Progenitor cell of endocrine pancreas (in vitro differentiated cells): Measurements from ENCODE around the gene AKAP9. TPM values are rescaled to one million over a fixed set of nuclear protein-coding genes. Genes with fewer than 3 reads are reported as not detected.
"Not testable (repeated sequence)": the region's sequence is repeated elsewhere in the genome, so short reads cannot be mapped to it uniquely, and the experiment has no call there.

Source experiments
- DNase-seq: peaks from one replicate; pipeline ENCODE4 v3.0.0; 2021; ENCODE audit warnings: low spot score; ENCODE audit not compliant: unreplicated experiment
- H3K27ac Mint-ChIP-seq: 2 replicates; pipeline ENCODE4 v1.8.0; 2021; ENCODE audit warnings: mild to moderate bottlenecking, moderate library complexity, mixed read lengths
- H3K27me3 Mint-ChIP-seq: 2 replicates; pipeline ENCODE4 v1.8.0; 2021; ENCODE audit warnings: mixed read lengths
- H3K36me3 Mint-ChIP-seq: 2 replicates; pipeline ENCODE4 v1.8.0; 2022; ENCODE audit warnings: mixed read lengths; ENCODE audit not compliant: insufficient read depth
- H3K4me1 Mint-ChIP-seq: 2 replicates; pipeline ENCODE4 v1.8.0; 2021; ENCODE audit warnings: low read depth, mixed read lengths
- H3K4me3 Mint-ChIP-seq: 2 replicates; pipeline ENCODE4 v1.8.0; 2021; ENCODE audit warnings: low read depth, mild to moderate bottlenecking, moderate library complexity, mixed read lengths
- H3K9me3 Mint-ChIP-seq: 2 replicates; pipeline ENCODE4 v1.8.0; 2021; ENCODE audit warnings: low read depth, mixed read lengths
- long read RNA-seq: library from polyadenylated mRNA; unstranded; transcript quantifications from one replicate; pipeline ENCODE4 v2.0.0, GENCODE V29; 2020
- total RNA-seq: library from RNA; stranded (reverse); gene quantifications from 2 replicates; pipeline ENCODE4 v1.2.1, GENCODE V29; 2021
- TF ChIP-seq, protein P1 (sequence below): fragments of 200-600 bp; sonication (generic); IDR thresholded peaks from one replicate; pipeline ENCODE4 v1.5.0; 2021; ENCODE audit warnings: antibody characterized with exemption, mild to moderate bottlenecking; ENCODE audit not compliant: unreplicated experiment

Gene AKAP9
- total RNA-seq: 101 and 105 TPM in 2 replicates
- long read RNA-seq, transcript AKAP9-205 (7 exons, 1,356 nt): major isoform, 5 of 69 reads
- long read RNA-seq, partial matches to known transcripts: 43 of 69 reads
- long read RNA-seq, other reads (novel, unspliced or antisense): 18 of 69 reads

DNA sequence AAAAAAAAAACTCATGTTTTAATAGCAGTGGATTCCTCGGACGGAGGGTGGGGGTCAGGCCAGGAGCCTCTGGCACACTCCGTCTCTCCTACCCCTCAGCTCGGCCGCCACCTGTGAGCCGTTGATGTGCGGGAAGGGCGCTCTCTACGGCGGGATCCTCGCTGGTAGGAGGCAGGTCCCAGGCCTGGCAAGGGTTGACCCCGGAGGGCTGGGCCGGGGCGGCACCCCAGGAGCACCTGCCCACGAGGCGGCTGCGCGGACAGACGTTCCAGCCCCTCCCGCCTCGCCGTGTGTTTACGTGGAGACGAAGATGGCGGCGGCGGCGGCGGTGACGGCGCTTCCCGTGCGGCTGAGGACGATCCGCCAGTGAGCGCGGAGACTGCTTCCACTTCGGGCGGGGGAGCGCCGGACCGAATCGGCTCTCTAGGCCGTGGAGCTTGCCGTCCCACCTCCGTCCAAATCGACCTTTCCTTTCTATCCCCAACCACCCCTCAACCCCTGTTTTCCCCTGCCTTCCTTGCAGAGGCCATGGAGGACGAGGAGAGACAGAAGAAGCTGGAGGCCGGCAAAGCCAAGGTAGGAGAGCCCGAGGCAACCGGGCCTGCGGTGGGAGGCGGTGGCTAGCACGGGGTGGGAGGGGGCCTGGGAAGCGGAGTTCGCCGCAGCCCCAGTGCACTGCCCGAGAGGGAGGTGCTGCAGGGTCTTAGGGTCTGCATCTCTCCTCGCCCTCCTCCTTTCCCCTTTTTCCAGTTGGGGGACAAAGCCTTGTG, at the start of gene AKAP9:
Gene AKAP9 (plus strand): TSS at position 291 of the 770 bp plus-strand sequence. CDS start 238 bp downstream, at position 529.
- Mint-ChIP-seq H3K27me3 (no peaks in the 10 kb centered on the region), H3K4me1 (peaks cover 20% of the 10 kb centered on the region), H3K27ac (peak within 1 kb of the TSS; percentile 97), H3K36me3 (no peaks in the 10 kb centered on the region), H3K4me3 (peak within 1 kb of the TSS; percentile 94), H3K9me3 (no peaks in the 10 kb centered on the region)
- TF ChIP-seq, protein P1, sequence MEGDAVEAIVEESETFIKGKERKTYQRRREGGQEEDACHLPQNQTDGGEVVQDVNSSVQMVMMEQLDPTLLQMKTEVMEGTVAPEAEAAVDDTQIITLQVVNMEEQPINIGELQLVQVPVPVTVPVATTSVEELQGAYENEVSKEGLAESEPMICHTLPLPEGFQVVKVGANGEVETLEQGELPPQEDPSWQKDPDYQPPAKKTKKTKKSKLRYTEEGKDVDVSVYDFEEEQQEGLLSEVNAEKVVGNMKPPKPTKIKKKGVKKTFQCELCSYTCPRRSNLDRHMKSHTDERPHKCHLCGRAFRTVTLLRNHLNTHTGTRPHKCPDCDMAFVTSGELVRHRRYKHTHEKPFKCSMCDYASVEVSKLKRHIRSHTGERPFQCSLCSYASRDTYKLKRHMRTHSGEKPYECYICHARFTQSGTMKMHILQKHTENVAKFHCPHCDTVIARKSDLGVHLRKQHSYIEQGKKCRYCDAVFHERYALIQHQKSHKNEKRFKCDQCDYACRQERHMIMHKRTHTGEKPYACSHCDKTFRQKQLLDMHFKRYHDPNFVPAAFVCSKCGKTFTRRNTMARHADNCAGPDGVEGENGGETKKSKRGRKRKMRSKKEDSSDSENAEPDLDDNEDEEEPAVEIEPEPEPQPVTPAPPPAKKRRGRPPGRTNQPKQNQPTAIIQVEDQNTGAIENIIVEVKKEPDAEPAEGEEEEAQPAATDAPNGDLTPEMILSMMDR: no peak
- peak; percentile 76 for DNase-seq

GRCh38 chr7:91892099-91892705, 48.5 kb upstream of the AKAP9 start:
- DNase-seq: no peak
- TF ChIP-seq, protein P1: no peak
- no peaks in the 10 kb centered on the region for H3K27me3 Mint-ChIP-seq
- H3K27ac Mint-ChIP-seq: no peak overlapping the region
- H3K4me3 Mint-ChIP-seq: no peak overlapping the region
- peaks cover 4% of the 10 kb centered on the region for H3K9me3 Mint-ChIP-seq
- H3K36me3 Mint-ChIP-seq: peaks cover 3% of the 10 kb centered on the region
- peaks cover 4% of the 10 kb centered on the region for H3K4me1 Mint-ChIP-seq

DNA sequence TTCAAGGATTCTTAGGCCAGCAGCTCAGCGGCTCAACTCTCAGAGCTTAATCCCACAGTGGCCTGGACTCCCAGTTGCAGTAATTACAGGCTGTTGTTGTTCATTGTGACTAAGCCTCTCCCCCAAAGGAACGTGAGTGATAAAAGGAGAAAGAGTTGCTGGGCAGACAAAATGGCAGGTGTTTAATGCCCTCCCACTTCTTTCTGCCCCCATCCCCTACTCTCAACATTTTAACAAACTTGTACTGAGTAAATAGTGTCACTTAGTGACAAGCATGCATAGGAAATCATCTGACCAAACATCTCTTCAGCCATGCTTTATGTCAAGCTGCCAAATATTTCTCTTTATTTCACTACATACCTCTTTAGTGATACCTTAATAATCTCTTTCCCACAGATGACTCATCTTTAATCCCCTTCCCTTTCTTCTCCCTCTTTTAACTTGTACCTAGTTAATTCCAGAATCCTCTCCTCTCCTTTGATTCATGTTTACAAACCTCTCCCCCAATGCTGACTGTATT, 47.8 kb upstream of the AKAP9 start:
- H3K4me3 Mint-ChIP-seq: no peak overlapping the region
- H3K4me1 Mint-ChIP-seq: peaks cover 4% of the 10 kb centered on the region
- H3K9me3 Mint-ChIP-seq: peaks cover 4% of the 10 kb centered on the region
- no peak overlapping the region for H3K27ac Mint-ChIP-seq
- no peak for DNase-seq
- H3K36me3 Mint-ChIP-seq: peaks cover 3% of the 10 kb centered on the region
- TF ChIP-seq, protein P1: no peak
- H3K27me3 Mint-ChIP-seq: no peaks in the 10 kb centered on the region

DNA sequence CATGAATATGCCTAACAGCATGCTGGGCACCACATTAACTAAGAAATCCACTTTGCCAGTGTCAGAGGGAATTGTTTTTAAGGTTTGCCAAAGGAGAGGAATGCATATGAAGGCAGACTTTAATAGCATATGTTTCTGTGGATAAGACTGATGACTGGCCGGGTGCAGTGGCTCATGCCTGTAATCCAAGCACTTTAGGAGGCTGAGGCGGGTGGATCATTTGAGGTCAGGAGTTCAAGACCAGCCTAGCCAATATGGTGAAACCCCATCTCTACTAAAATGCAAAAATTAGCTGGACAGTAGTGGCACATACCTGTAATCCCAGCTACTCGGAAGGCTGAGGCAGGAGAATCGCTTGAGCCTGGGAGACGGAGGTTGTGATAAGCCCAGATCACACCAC, 47.0 kb upstream of the AKAP9 start:
- not testable (repeated sequence) for H3K27me3 Mint-ChIP-seq, H3K27ac Mint-ChIP-seq, H3K4me3 Mint-ChIP-seq, H3K36me3 Mint-ChIP-seq, H3K4me1 Mint-ChIP-seq, DNase-seq, H3K9me3 Mint-ChIP-seq

DNA sequence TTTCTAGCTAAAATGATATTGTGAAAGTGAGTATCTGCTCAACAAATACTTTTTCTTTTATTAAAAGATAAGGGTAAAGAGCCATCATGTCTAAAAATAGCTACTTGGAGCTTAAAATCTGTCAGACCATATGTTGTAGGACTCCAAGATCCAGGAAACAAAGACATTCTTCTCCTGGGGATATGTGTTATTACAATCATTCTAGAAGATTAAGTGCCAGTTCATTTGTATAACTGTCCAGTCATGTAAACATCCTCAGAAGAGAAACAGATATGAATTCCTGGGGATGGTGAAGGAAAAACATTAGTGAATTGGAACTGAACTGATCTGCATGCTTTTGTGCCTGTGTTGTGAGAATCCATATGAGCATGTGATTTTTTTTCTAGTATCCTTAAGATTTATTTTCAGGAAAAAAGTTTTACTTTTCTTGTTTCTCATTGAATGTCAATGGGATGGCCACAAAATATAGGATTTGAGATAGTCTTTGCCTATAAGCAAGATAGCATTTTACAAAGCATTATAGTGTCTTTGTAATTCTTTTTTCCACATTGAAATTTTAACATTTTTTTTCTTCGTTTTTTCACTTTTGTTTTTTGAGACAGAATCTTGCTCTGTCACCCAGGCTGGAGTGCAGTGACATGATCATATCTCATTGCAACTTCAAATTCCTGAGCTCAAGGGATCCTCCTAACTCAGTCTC, 45.7 kb upstream of the AKAP9 start:
- TF ChIP-seq, protein P1: no peak
- Mint-ChIP-seq H3K4me1 (peaks cover 4% of the 10 kb centered on the region), H3K36me3 (peaks cover 3% of the 10 kb centered on the region), H3K4me3 (no peak overlapping the region), H3K27ac (no peak overlapping the region), H3K9me3 (peaks cover 4% of the 10 kb centered on the region), H3K27me3 (no peaks in the 10 kb centered on the region)
- no peak for DNase-seq
